Central memory CD8-positive, alpha-beta T cell (primary cell): ENCODE measurements around the gene SPOCK1.

Experiments
- ATAC-seq: fragments of 150-1000 bp; cut with Tn5 transposase; replicated peaks from 2 replicates; pipeline ENCODE4 v1.10.0; 2022; ENCODE audit warnings: mild to moderate bottlenecking, moderate FRiP score, moderate number of reproducible peaks; ENCODE audit not compliant: poor library complexity, severe bottlenecking; ENCODE audit errors: extremely low read depth
- DNase-seq, 2 donors: peaks; one replicate each; pipeline ENCODE4 v3.0.0; 2021; ENCODE audit warnings: low spot score in 2 of 2
- H3K27ac Mint-ChIP-seq: one replicate; pipeline ENCODE4 v1.8.0; 2022; ENCODE audit warnings: low read depth, mild to moderate bottlenecking, moderate library complexity, mixed read lengths
- H3K27me3 Mint-ChIP-seq: one replicate; pipeline ENCODE4 v1.8.0; 2022; ENCODE audit warnings: mixed read lengths
- H3K36me3 Mint-ChIP-seq: one replicate; pipeline ENCODE4 v1.8.0; 2022; ENCODE audit warnings: mild to moderate bottlenecking, moderate library complexity, mixed read lengths; ENCODE audit not compliant: insufficient read depth
- H3K4me1 Mint-ChIP-seq: one replicate; pipeline ENCODE4 v1.8.0; 2022; ENCODE audit warnings: mixed read lengths
- H3K4me3 Mint-ChIP-seq: one replicate; pipeline ENCODE4 v1.8.0; 2022; ENCODE audit warnings: mild to moderate bottlenecking, moderate library complexity, mixed read lengths
- H3K9me3 Mint-ChIP-seq: one replicate; pipeline ENCODE4 v1.8.0; 2022; ENCODE audit warnings: mixed read lengths

Gene SPOCK1

GRCh38 chr5:137359941-137360340 lies 139.2 kb downstream of the SPOCK1 start:
- no peaks in the 10 kb centered on the region for H3K4me1 Mint-ChIP-seq
- ATAC-seq = no peak
- no peak overlapping the region for H3K4me3 Mint-ChIP-seq
- no peak overlapping the region for H3K27ac Mint-ChIP-seq
- peaks cover 29% of the 10 kb centered on the region for H3K27me3 Mint-ChIP-seq
- no peak for DNase-seq
- no peaks in the 10 kb centered on the region for H3K9me3 Mint-ChIP-seq
- no peaks in the 10 kb centered on the region for H3K36me3 Mint-ChIP-seq

GRCh38 chr5:137357436-137357835 lies 141.7 kb downstream of the SPOCK1 start:
- no peaks in the 10 kb centered on the region for H3K36me3 Mint-ChIP-seq
- H3K27ac Mint-ChIP-seq = no peak overlapping the region
- H3K4me3 Mint-ChIP-seq = no peak overlapping the region
- no peak for DNase-seq
- H3K4me1 Mint-ChIP-seq = no peaks in the 10 kb centered on the region
- no peaks in the 10 kb centered on the region for H3K9me3 Mint-ChIP-seq
- H3K27me3 Mint-ChIP-seq = peaks cover 22% of the 10 kb centered on the region
- no peak for ATAC-seq

DNA sequence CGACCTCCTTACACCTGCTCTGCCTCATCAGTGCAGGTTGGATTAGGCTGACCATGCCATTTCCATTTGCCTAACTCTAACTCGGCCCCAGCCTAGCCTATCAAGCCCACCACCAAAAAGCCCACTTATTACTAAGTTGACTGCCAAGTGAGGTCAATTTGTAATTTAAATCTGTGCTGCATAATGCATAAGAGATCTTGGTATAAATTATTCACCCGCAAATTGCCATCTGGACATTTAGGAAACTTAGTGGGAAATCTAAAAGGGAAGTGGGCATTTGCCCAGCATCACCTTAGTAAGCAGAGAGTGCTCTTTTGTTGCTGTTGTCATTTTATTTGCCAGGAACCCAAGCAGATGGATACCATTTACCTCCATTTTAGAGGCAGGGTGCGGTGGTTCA lies 143.0 kb downstream of the SPOCK1 start:
- no peaks in the 10 kb centered on the region for H3K9me3 Mint-ChIP-seq
- H3K4me3 Mint-ChIP-seq = no peak overlapping the region
- no peak for ATAC-seq
- no peak overlapping the region for H3K27ac Mint-ChIP-seq
- no peak for DNase-seq
- H3K4me1 Mint-ChIP-seq = no peaks in the 10 kb centered on the region
- H3K36me3 Mint-ChIP-seq = no peaks in the 10 kb centered on the region
- peaks cover 11% of the 10 kb centered on the region for H3K27me3 Mint-ChIP-seq

GRCh38 chr5:137355708-137356107 lies 143.4 kb downstream of the SPOCK1 start:
- no peak for ATAC-seq
- Mint-ChIP-seq H3K27ac (no peak overlapping the region), H3K4me1 (no peaks in the 10 kb centered on the region), H3K36me3 (no peaks in the 10 kb centered on the region), H3K27me3 (peaks cover 7% of the 10 kb centered on the region), H3K9me3 (no peaks in the 10 kb centered on the region), H3K4me3 (no peak overlapping the region)
- DNase-seq = no peak

DNA sequence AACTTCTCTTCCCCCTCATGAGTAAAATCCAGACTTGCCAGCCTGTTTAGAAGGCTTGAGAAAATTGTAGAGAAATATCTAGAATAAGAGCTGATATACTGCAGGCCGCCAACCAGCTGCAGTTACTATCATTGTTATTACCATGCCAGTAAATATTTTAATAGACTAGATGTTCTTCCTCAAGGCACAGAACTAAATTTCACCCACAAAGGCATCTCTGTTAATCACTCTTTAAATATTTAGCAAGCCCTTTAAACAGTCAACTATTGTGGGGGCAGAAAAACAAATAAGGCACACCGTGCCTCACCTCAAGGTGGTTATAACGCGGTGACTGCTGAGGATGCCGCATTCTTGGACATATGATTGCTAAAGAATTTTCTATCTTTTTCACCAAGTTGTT lies 147.0 kb downstream of the SPOCK1 start:
- H3K4me3 Mint-ChIP-seq = no peak overlapping the region
- no peak overlapping the region for H3K27ac Mint-ChIP-seq
- no peak for DNase-seq
- peaks cover 17% of the 10 kb centered on the region for H3K27me3 Mint-ChIP-seq
- no peaks in the 10 kb centered on the region for H3K36me3 Mint-ChIP-seq
- H3K9me3 Mint-ChIP-seq = no peaks in the 10 kb centered on the region
- no peak for ATAC-seq
- H3K4me1 Mint-ChIP-seq = no peaks in the 10 kb centered on the region

DNA sequence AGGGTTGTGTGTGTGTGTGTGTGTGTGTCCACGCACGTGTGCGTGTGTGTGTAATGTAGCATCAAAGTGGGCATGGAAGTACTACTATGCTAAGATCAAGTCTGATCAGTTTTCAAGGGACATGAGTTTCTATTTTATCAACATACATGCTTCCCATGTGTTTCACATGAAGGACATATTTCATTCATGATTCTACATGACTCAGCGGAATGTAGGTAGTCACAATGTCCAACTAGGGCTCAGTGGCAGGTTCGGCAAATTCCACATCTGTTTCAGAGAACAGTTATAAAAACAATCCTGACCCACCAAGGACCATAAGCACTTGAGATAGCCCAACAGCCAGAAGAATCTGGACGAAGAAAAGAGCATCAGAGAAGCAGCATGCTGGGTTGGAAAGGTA lies 148.3 kb downstream of the SPOCK1 start:
- ATAC-seq = no peak

DNA sequence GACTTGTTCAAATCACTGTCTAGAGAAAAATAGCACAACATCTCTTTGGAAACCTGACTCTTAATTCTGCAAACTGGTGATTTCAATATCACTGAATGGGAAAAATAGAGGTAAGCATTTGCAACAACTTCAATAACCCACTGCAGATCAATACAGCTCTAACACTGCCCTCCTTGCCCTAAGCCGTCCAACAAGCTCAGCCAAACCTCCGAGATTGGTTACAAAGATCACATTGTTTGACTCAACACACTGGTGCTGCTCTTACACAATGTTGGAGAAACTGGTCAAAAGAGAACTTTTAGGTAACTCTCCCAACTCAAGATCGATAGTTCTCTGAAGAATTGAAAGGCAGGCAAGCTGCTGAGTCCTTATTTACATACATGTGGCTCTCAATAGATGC lies 150.4 kb downstream of the SPOCK1 start:
- Mint-ChIP-seq H3K9me3 (no peaks in the 10 kb centered on the region), H3K4me3 (no peak overlapping the region), H3K4me1 (no peaks in the 10 kb centered on the region), H3K27me3 (peaks cover 13% of the 10 kb centered on the region), H3K27ac (no peak overlapping the region), H3K36me3 (peaks cover 2% of the 10 kb centered on the region)
- ATAC-seq = no peak
- no peak for DNase-seq

More for the DNA sequence above, 148.3 kb downstream of the SPOCK1 start:
- DNase-seq = no peak
- H3K27ac Mint-ChIP-seq = no peak overlapping the region
- H3K4me3 Mint-ChIP-seq = no peak overlapping the region
- no peaks in the 10 kb centered on the region for H3K9me3 Mint-ChIP-seq
- peaks cover 16% of the 10 kb centered on the region for H3K27me3 Mint-ChIP-seq
- peaks cover 2% of the 10 kb centered on the region for H3K36me3 Mint-ChIP-seq
- H3K4me1 Mint-ChIP-seq = no peaks in the 10 kb centered on the region

- Mint-ChIP-seq H3K9me3 (no peaks in the 10 kb centered on the region), H3K36me3 (peaks cover 2% of the 10 kb centered on the region), H3K27ac (no peak overlapping the region), H3K27me3 (peaks cover 13% of the 10 kb centered on the region), H3K4me1 (no peaks in the 10 kb centered on the region), H3K4me3 (no peak overlapping the region)
- ATAC-seq (no peak), DNase-seq (no peak)
These were observed 151.3 kb downstream of the SPOCK1 start for GRCh38 chr5:137347865-137348264.

GRCh38 chr5:137346281-137346680 lies 152.8 kb downstream of the SPOCK1 start:
- peaks cover 2% of the 10 kb centered on the region for H3K36me3 Mint-ChIP-seq
- H3K27ac Mint-ChIP-seq = no peak overlapping the region
- no peak overlapping the region for H3K4me3 Mint-ChIP-seq
- DNase-seq (no peak), ATAC-seq (no peak)
- H3K4me1 Mint-ChIP-seq = no peaks in the 10 kb centered on the region
- no peaks in the 10 kb centered on the region for H3K9me3 Mint-ChIP-seq
- peaks cover 17% of the 10 kb centered on the region for H3K27me3 Mint-ChIP-seq

DNA sequence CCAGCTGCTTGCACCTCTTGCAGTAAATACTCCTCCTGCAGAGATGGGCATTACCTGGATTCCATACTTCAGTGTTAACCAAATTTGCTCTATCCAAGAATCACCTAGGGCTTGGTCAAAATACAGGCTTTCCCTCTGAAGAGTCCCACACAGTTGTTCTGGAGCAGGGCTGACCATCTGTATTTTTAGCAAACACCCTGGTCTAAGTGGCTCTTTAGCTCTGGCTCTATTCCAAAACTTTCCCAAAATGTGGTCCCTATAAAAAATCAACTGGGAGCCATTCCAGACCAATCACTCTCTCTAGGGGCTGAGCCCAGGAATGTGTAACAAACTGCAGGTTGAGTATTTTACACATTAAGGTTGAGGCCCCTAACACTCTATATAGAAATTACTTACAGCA lies 153.7 kb downstream of the SPOCK1 start:
- no peaks in the 10 kb centered on the region for H3K4me1 Mint-ChIP-seq
- ATAC-seq (no peak), DNase-seq (no peak)
- H3K27me3 Mint-ChIP-seq = peaks cover 25% of the 10 kb centered on the region
- H3K9me3 Mint-ChIP-seq = no peaks in the 10 kb centered on the region
- H3K36me3 Mint-ChIP-seq = peaks cover 2% of the 10 kb centered on the region
- H3K4me3 Mint-ChIP-seq = no peak overlapping the region
- H3K27ac Mint-ChIP-seq = no peak overlapping the region

GRCh38 chr5:137344723-137345322 lies 154.3 kb downstream of the SPOCK1 start:
- no peaks in the 10 kb centered on the region for H3K9me3 Mint-ChIP-seq
- no peak overlapping the region for H3K27ac Mint-ChIP-seq
- DNase-seq = no peak

DNA sequence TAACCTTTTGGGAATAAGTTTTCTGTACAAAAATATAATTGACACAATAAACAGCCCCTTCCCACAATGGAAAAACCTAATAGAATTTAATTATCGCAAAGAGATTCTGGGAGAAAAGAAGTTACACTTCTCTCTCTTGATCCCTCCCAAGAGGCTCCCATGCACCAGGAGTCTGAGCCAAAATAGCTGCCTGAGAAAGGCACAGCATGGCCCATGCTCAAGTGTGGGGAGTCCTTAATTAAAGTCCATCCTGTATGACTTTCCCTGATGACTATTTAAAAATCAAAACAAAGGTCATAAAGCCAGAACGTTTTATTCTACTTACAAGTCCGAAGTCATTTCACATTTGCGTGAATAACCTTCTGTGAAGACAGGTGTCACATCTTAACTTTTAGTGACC lies 155.1 kb downstream of the SPOCK1 start:
- Mint-ChIP-seq H3K27me3 (peaks cover 32% of the 10 kb centered on the region), H3K9me3 (no peaks in the 10 kb centered on the region), H3K36me3 (peaks cover 2% of the 10 kb centered on the region), H3K27ac (no peak overlapping the region), H3K4me1 (no peaks in the 10 kb centered on the region), H3K4me3 (no peak overlapping the region)
- ATAC-seq (no peak), DNase-seq (no peak)

More at GRCh38 chr5:137344723-137345322, 154.3 kb downstream of the SPOCK1 start:
- ATAC-seq = no peak
- peaks cover 2% of the 10 kb centered on the region for H3K36me3 Mint-ChIP-seq
- no peaks in the 10 kb centered on the region for H3K4me1 Mint-ChIP-seq
- H3K4me3 Mint-ChIP-seq = no peak overlapping the region
- H3K27me3 Mint-ChIP-seq = peaks cover 31% of the 10 kb centered on the region

- no peaks in the 10 kb centered on the region for H3K9me3 Mint-ChIP-seq
These were observed 156.4 kb downstream of the SPOCK1 start for GRCh38 chr5:137342764-137343163.

More at GRCh38 chr5:137342764-137343163, 156.4 kb downstream of the SPOCK1 start:
- Mint-ChIP-seq H3K36me3 (peaks cover 2% of the 10 kb centered on the region), H3K27ac (no peak overlapping the region), H3K27me3 (peaks cover 29% of the 10 kb centered on the region), H3K4me1 (no peaks in the 10 kb centered on the region), H3K4me3 (no peak overlapping the region)
- ATAC-seq = no peak
- no peak for DNase-seq
